ENCODE data around the gene PHC2.

- TF ChIP-seq CTCF (IDR thresholded peaks at IDR 0.05): no peak
- TF ChIP-seq POLR2A (IDR thresholded peaks at IDR 0.05): no peak
These were observed 114.3 kb downstream of the PHC2 start for GRCh38 chr1:33316601-33317000.
